DMS 273 (cell line): ENCODE results near the gene MLH1.

Experiments
- DNase-seq: peaks from one replicate; lab custom pipeline; 2025; ENCODE audit not compliant: unreplicated experiment; lab: John Stamatoyannopoulos, UW

Gene MLH1

GRCh38 chr3:37087870-37088269, 94.6 kb downstream of the MLH1 start:
- DNase-seq: no peak

- DNase-seq: no peak
Measured at GRCh38 chr3:37092484-37092883, 99.2 kb downstream of the MLH1 start.

GRCh38 chr3:37093481-37093880, 100.2 kb downstream of the MLH1 start:
- DNase-seq: no peak

GRCh38 chr3:37094636-37095035, 101.3 kb downstream of the MLH1 start:
- DNase-seq: no peak

GRCh38 chr3:37096288-37096687, 103.0 kb downstream of the MLH1 start:
- no peak for DNase-seq

GRCh38 chr3:37096975-37097374, 103.7 kb downstream of the MLH1 start:
- no peak for DNase-seq

- no peak for DNase-seq
Measured at GRCh38 chr3:37097776-37098175, 104.5 kb downstream of the MLH1 start.

GRCh38 chr3:37098884-37099283, 105.6 kb downstream of the MLH1 start:
- DNase-seq: no peak

- DNase-seq: no peak
Measured at GRCh38 chr3:37099469-37099868, 106.2 kb downstream of the MLH1 start.

GRCh38 chr3:37100411-37100810, 107.1 kb downstream of the MLH1 start:
- DNase-seq: no peak
